ENCODE results near the gene KRTAP27-1. TPM values are rescaled to one million over a fixed set of nuclear protein-coding genes. Genes with fewer than 3 reads are reported as not detected.

The KRTAP27-1 gene
- total and polyA plus RNA-seq, 2 donors: 0.07 TPM; not detected in 1

- DNase-seq (ENCODE audit: low read depth in 6 of 9, low spot score in 9 of 9): no peak
- Histone ChIP-seq H3K9me3 (ENCODE audit: control insufficient read depth in 2 of 2, insufficient read depth in 1 of 2, low read length in 1 of 2) (no peaks in the 10 kb centered on the region), H3K27ac (ENCODE audit: low read depth in 1 of 2, low read length in 1 of 2) (no peak within 1 kb of the TSS), H3K36me3 (ENCODE audit: control insufficient read depth in 2 of 2, insufficient read depth in 2 of 2, low read length in 1 of 2) (no peaks in the 10 kb centered on the region), H3K4me3 (ENCODE audit: low read length in 2 of 2) (no peak within 1 kb of the TSS), H3K27me3 (ENCODE audit: control insufficient read depth in 2 of 2, insufficient read depth in 1 of 2, low read length in 1 of 2) (no peaks in the 10 kb centered on the region), H3K4me1 (ENCODE audit: control insufficient read depth in 2 of 2, insufficient read depth in 2 of 2, low read length in 2 of 2) (no peaks in the 10 kb centered on the region)
- 95% methylated on average over 2 of the region's 2 CpGs for WGBS
Measured at GRCh38 chr21:30320215-30320614, 17.3 kb downstream of the KRTAP27-1 start, which contains the start of gene KRTAP26-1. TSS of gene KRTAP26-1 (minus strand) at chr21:30320315. CDS start at chr21:30320035, 280 bp downstream.

DNA sequence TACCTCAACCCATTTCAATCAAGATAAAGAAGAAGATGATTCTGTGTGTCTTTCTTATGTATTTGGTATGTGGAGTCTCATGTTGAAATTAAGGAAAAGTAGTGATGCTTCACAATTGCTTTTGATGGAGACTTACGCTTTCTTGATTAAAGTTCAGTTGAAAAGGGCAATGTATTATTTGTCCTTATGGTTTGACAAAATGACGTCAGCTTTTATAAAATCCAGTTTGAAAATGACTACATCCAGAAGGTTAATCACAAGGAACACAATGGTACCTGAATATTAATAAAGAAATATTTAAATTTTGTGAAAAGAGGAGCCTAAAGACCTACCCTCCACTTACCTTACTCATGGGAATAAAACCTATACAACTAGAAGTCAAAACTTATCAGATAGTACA, 21.8 kb downstream of the KRTAP27-1 start:
- H3K4me1 ChIP-seq (ENCODE audit: control insufficient read depth in 2 of 2, insufficient read depth in 2 of 2, low read length in 2 of 2): no peaks in the 10 kb centered on the region
- 97% methylated on average over 2 of the region's 2 CpGs for WGBS

DNA sequence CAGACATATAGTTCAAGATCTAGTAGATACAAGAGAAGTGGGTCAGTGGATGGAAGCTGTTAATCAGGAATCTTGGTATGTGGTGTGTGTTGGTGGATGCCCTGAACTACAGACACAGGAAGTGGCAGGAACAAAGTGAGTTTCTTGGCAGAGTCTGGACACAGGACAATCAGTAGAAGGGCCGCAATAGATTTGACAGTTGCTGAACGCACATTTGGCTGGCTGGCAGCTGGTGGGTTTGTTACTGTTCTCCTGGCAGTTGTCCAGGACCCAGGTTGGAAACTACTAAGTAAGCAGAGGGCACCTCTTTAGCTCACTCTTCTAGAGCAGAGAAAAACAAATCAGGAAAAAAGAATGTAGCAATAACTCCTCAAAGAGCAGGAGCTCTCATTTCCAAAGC, 30.6 kb downstream of the KRTAP27-1 start:
- Histone ChIP-seq H3K4me1 (ENCODE audit: control insufficient read depth in 2 of 2, insufficient read depth in 2 of 2, low read length in 2 of 2) (no peaks in the 10 kb centered on the region), H3K27ac (ENCODE audit: low read depth in 1 of 2, low read length in 1 of 2) (no peak overlapping the region), H3K27me3 (ENCODE audit: control insufficient read depth in 2 of 2, insufficient read depth in 1 of 2, low read length in 1 of 2) (no peaks in the 10 kb centered on the region), H3K9me3 (ENCODE audit: control insufficient read depth in 2 of 2, insufficient read depth in 1 of 2, low read length in 1 of 2) (no peaks in the 10 kb centered on the region), H3K36me3 (ENCODE audit: control insufficient read depth in 2 of 2, insufficient read depth in 2 of 2, low read length in 1 of 2) (no peaks in the 10 kb centered on the region), H3K4me3 (ENCODE audit: low read length in 2 of 2) (no peak overlapping the region)
- 81% methylated on average over 2 of the region's 2 CpGs for WGBS
- DNase-seq (ENCODE audit: low read depth in 6 of 9, low spot score in 9 of 9): no peak

More for the DNA sequence above, 21.8 kb downstream of the KRTAP27-1 start:
- DNase-seq (ENCODE audit: low read depth in 6 of 9, low spot score in 9 of 9): no peak
- Histone ChIP-seq H3K4me3 (ENCODE audit: low read length in 2 of 2) (no peak overlapping the region), H3K36me3 (ENCODE audit: control insufficient read depth in 2 of 2, insufficient read depth in 2 of 2, low read length in 1 of 2) (no peaks in the 10 kb centered on the region), H3K27ac (ENCODE audit: low read depth in 1 of 2, low read length in 1 of 2) (no peak overlapping the region), H3K27me3 (ENCODE audit: control insufficient read depth in 2 of 2, insufficient read depth in 1 of 2, low read length in 1 of 2) (no peaks in the 10 kb centered on the region), H3K9me3 (ENCODE audit: control insufficient read depth in 2 of 2, insufficient read depth in 1 of 2, low read length in 1 of 2) (no peaks in the 10 kb centered on the region)

DNA sequence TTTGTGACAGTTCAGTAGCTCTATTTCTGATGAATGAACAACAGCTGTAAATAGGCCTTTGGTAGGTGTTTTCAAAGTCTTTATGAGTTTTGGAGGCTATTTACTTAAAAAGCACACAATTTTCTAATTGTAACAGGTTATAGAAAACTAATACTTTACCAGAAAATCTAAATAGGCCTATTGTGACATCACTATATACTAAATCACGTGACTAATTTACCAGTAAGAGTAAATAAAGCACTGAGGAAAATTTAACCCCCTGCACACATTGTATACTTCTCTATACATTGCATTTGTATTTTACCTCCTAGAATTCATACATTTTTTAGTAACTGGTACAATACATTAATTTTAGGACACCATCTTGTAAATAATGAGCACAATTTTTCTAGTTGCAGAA, 32.4 kb downstream of the KRTAP27-1 start:
- no peak for DNase-seq (ENCODE audit: low read depth in 6 of 9, low spot score in 9 of 9)
- Histone ChIP-seq H3K36me3 (ENCODE audit: control insufficient read depth in 2 of 2, insufficient read depth in 2 of 2, low read length in 1 of 2) (no peaks in the 10 kb centered on the region), H3K27ac (ENCODE audit: low read depth in 1 of 2, low read length in 1 of 2) (no peak overlapping the region), H3K9me3 (ENCODE audit: control insufficient read depth in 2 of 2, insufficient read depth in 1 of 2, low read length in 1 of 2) (no peaks in the 10 kb centered on the region), H3K27me3 (ENCODE audit: control insufficient read depth in 2 of 2, insufficient read depth in 1 of 2, low read length in 1 of 2) (no peaks in the 10 kb centered on the region), H3K4me1 (ENCODE audit: control insufficient read depth in 2 of 2, insufficient read depth in 2 of 2, low read length in 2 of 2) (no peaks in the 10 kb centered on the region), H3K4me3 (ENCODE audit: low read length in 2 of 2) (no peak overlapping the region)
- WGBS: 51% methylated on average over 1 of the region's 1 CpG

- 97% methylated on average over 2 of the region's 2 CpGs for WGBS
- Histone ChIP-seq H3K4me3 (ENCODE audit: low read length in 2 of 2) (no peak within 1 kb of the TSS), H3K9me3 (ENCODE audit: control insufficient read depth in 2 of 2, insufficient read depth in 1 of 2, low read length in 1 of 2) (no peaks in the 10 kb centered on the region), H3K36me3 (ENCODE audit: control insufficient read depth in 2 of 2, insufficient read depth in 2 of 2, low read length in 1 of 2) (no peaks in the 10 kb centered on the region), H3K4me1 (ENCODE audit: control insufficient read depth in 2 of 2, insufficient read depth in 2 of 2, low read length in 2 of 2) (no peaks in the 10 kb centered on the region), H3K27ac (ENCODE audit: low read depth in 1 of 2, low read length in 1 of 2) (no peak within 1 kb of the TSS), H3K27me3 (ENCODE audit: control insufficient read depth in 2 of 2, insufficient read depth in 1 of 2, low read length in 1 of 2) (no peaks in the 10 kb centered on the region)
- DNase-seq (ENCODE audit: low read depth in 6 of 9, low spot score in 9 of 9): no peak
Measured at GRCh38 chr21:30289215-30289614, 48.3 kb downstream of the KRTAP27-1 start, which contains the start of gene KRTAP25-1. TSS of gene KRTAP25-1 (minus strand) at chr21:30289514. CDS start at chr21:30289490, 24 bp downstream.

Other genes with a start within 250 kb of the KRTAP27-1 start
- 0.09 TPM for gene CLDN17, start 170.9 kb downstream of the KRTAP27-1 start, total RNA-seq
- 0.41 TPM for gene CLDN17, start 170.9 kb downstream of the KRTAP27-1 start, polyA plus RNA-seq
- 0.05 TPM for gene CLDN8, start 121.6 kb downstream of the KRTAP27-1 start, total RNA-seq
- 0.87 TPM for gene CLDN8, start 121.6 kb downstream of the KRTAP27-1 start, polyA plus RNA-seq
- gene KRTAP24-1, start 54.7 kb downstream of the KRTAP27-1 start, total RNA-seq: not detected
- gene KRTAP24-1, start 54.7 kb downstream of the KRTAP27-1 start, polyA plus RNA-seq: not detected
- not detected for gene KRTAP25-1, start 48.2 kb downstream of the KRTAP27-1 start, total RNA-seq
- not detected for gene KRTAP25-1, start 48.2 kb downstream of the KRTAP27-1 start, polyA plus RNA-seq
- gene KRTAP26-1, start 17.4 kb downstream of the KRTAP27-1 start, total RNA-seq: not detected
- 0.09 TPM for gene KRTAP26-1, start 17.4 kb downstream of the KRTAP27-1 start, polyA plus RNA-seq
- not detected for gene KRTAP23-1, start 10.9 kb upstream of the KRTAP27-1 start, total RNA-seq
- not detected for gene KRTAP23-1, start 10.9 kb upstream of the KRTAP27-1 start, polyA plus RNA-seq
- not detected for gene KRTAP13-2, start 34.6 kb upstream of the KRTAP27-1 start, total RNA-seq
- 0.80 TPM for gene KRTAP13-2, start 34.6 kb upstream of the KRTAP27-1 start, polyA plus RNA-seq
- gene KRTAP13-1, start 58.3 kb upstream of the KRTAP27-1 start, total RNA-seq: not detected
- 0.16 TPM for gene KRTAP13-1, start 58.3 kb upstream of the KRTAP27-1 start, polyA plus RNA-seq
- not detected for gene KRTAP13-3, start 88.2 kb upstream of the KRTAP27-1 start, total RNA-seq
- not detected for gene KRTAP13-3, start 88.2 kb upstream of the KRTAP27-1 start, polyA plus RNA-seq
- gene KRTAP13-4, start 92.5 kb upstream of the KRTAP27-1 start, total RNA-seq: 0.05 TPM
- gene KRTAP13-4, start 92.5 kb upstream of the KRTAP27-1 start, polyA plus RNA-seq: 0.34 TPM
- not detected for gene KRTAP15-1, start 102.6 kb upstream of the KRTAP27-1 start, total RNA-seq
- not detected for gene KRTAP15-1, start 102.6 kb upstream of the KRTAP27-1 start, polyA plus RNA-seq
- gene KRTAP19-1, start 142.7 kb upstream of the KRTAP27-1 start, total RNA-seq: not detected
- gene KRTAP19-1, start 142.7 kb upstream of the KRTAP27-1 start, polyA plus RNA-seq: 0.14 TPM
- gene KRTAP19-2, start 149.7 kb upstream of the KRTAP27-1 start, total RNA-seq: not detected
- gene KRTAP19-2, start 149.7 kb upstream of the KRTAP27-1 start, polyA plus RNA-seq: not detected
- not detected for gene KRTAP19-3, start 154.3 kb upstream of the KRTAP27-1 start, total RNA-seq
- 2.4 TPM for gene KRTAP19-3, start 154.3 kb upstream of the KRTAP27-1 start, polyA plus RNA-seq
- gene KRTAP19-4, start 159.5 kb upstream of the KRTAP27-1 start, total RNA-seq: not detected
- not detected for gene KRTAP19-4, start 159.5 kb upstream of the KRTAP27-1 start, polyA plus RNA-seq
- 0.19 TPM for gene KRTAP19-5, start 164.4 kb upstream of the KRTAP27-1 start, total RNA-seq
- gene KRTAP19-5, start 164.4 kb upstream of the KRTAP27-1 start, polyA plus RNA-seq: 0.91 TPM
- not detected for gene KRTAP19-6, start 204.2 kb upstream of the KRTAP27-1 start, total RNA-seq
- not detected for gene KRTAP19-6, start 204.2 kb upstream of the KRTAP27-1 start, polyA plus RNA-seq
- not detected for gene KRTAP19-7, start 223.6 kb upstream of the KRTAP27-1 start, total RNA-seq
- not detected for gene KRTAP19-7, start 223.6 kb upstream of the KRTAP27-1 start, polyA plus RNA-seq

Data from thymus (tissue), 11 donors.